GM18909 (cell line): ENCODE data around the gene IRF9.

Experiments used
- ATAC-seq: cut with Tn5 transposase; IDR thresholded peaks from one replicate; pipeline ENCODE4 v1.9.1; 2021; ENCODE audit warnings: mild to moderate bottlenecking; ENCODE audit not compliant: unreplicated experiment, poor library complexity

The IRF9 gene

GRCh38 chr14:24211311-24211710 is 50.2 kb downstream of the IRF9 start:
- no peak for ATAC-seq

- ATAC-seq: peak; percentile 85
These were observed 52.1 kb downstream of the IRF9 start, which contains the start of gene CHMP4A for GRCh38 chr14:24212924-24213865. Gene CHMP4A, minus strand, starts transcription at chr14:24213488. Its CDS starts 49 bp downstream, at chr14:24213439.

- ATAC-seq: no peak
These were observed 53.0 kb downstream of the IRF9 start for GRCh38 chr14:24213866-24214662.

- ATAC-seq: peak; percentile 73
These were observed 54.7 kb downstream of the IRF9 start, which contains the start of gene MDP1 for GRCh38 chr14:24215495-24216344. Gene MDP1, minus strand, starts transcription at chr14:24216066. Its CDS starts 111 bp downstream, at chr14:24215955.
